Measurements from ENCODE around the gene SMIM9.
"Not testable (repeated sequence)": the region's sequence is repeated elsewhere in the genome, so short reads cannot be mapped to it uniquely, and the experiment has no call there.

SMIM9 gene

GRCh38 chrX:154834562-154834961 is at the start of gene SMIM9:
Gene SMIM9, minus strand, starts transcription at chrX:154834662. Its CDS starts 3,806 bp downstream, at chrX:154830856.
- no peak for DNase-seq

- not testable (repeated sequence) for DNase-seq
Observed at GRCh38 chrX:154884069-154884468, 49.6 kb upstream of the SMIM9 start.

DNA sequence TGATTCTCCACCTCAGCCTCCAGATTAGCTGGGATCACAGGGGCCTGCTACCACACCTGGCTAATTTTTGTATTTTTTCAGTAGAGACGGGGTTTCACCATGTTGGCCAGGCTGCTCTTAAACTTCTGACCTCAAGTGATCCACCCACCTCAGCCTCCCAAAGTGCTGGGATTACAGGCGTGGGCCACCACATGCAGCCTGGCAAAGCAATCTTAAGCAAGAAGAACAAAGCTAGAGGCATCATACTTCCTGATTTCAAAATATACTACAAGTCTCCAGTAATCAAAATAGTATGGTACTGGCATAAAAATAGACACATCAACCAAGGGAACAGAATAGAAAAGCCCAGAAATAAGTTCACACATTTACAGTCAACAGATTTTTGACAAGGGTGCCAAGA is 38.9 kb upstream of the SMIM9 start:
- DNase-seq: no peak

GRCh38 chrX:154868522-154868921 is 34.1 kb upstream of the SMIM9 start:
- not testable (repeated sequence) for DNase-seq

- DNase-seq: no peak
Observed at GRCh38 chrX:154855256-154855655, 20.8 kb upstream of the SMIM9 start.

DNA sequence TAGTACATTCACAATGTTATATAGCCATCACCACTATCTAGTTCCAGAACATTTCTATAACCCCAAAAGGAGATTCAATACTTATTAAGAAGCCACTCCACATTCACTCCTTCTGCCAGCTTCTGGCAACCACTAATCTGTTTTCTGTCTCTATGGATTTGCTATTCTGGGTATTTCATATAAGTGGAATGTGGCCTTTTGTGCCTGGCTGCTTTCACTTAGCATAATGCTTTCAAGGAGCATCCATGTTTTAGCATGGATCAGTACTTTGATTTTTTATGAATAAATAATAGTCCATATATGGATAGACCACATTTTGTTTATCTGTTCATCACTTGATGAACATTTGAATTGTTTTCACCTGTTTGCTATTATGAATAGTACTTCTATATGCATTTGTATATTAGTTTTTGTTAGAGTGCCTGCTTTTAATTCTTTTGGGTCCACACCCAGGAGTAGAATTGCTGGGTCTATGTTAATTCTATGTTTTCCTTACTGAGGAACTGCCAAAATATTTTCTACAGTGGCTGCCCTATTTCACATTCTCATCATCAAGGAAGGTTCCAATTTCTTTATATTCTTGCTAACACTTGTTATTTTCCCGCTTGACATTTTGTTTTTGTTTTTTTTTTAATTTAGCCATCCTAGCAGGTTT is 16.6 kb upstream of the SMIM9 start:
- no peak for DNase-seq

DNA sequence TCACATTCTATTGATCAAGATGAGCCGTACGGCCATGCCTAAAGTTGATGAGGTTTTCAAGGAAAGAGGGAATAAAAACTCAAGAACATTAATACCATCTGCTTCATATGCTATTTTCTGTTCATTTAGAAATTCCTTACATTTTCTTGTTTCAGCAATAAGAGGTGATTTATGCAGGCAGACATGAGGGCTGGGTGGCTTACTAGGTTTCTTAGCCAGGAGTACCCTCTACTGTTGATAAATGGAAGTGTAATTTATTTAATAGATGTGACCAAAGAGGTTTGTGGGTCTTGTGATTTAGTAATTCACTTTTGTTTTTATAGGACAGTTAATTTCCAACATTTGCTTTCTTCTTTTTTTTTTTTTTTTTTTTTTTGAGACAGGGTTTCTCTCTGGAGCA is 6.4 kb upstream of the SMIM9 start:
- peak; percentile 2 for DNase-seq

DNA sequence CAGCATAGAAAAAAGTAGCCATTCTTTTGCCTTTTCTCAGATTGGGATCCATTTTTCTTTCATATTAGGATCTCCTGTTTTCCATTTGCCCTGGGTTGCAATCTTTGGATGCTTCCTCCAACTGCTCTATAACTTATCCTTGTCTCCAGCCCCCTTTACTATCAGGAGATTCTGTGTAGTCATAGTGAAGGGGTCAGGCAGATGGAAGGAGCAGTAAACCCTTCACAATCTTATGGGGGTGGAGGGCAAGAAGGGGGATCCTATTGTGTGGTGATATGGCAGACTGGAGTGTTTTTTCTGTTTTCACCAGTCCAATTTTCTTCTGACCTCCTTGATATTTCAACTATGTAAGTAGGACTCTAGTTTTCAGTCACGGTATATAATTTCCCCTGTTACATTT is 1.7 kb upstream of the SMIM9 start:
- DNase-seq: no peak

DNA sequence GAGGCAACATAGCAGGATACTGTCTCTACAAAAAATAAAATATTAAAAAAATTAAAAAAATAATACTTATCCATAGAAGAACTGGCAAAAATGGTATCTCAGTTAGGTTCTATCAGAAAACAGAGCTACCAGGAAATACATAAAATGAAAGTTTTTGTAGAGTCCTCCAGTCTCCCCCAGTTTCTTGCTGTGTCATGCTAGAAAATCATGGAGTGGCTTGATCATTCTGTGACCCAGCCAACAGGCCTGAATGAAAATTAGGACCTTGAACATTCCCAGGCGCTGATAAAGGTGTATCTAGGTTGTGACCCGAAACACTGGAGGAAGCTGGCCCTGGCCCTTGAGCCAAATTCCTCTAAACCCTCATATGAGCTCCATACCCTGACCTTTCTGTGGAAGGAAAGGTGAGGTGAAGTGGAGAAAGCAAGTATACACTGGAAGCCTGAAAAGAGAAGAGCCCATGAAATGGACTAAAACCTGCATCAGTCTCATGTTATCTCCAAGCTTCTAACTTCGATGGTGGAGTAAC is 652 bp downstream of the SMIM9 start:
- no peak for DNase-seq

GRCh38 chrX:154829926-154830442 is 4.5 kb downstream of the SMIM9 start:
- no peak for DNase-seq

DNA sequence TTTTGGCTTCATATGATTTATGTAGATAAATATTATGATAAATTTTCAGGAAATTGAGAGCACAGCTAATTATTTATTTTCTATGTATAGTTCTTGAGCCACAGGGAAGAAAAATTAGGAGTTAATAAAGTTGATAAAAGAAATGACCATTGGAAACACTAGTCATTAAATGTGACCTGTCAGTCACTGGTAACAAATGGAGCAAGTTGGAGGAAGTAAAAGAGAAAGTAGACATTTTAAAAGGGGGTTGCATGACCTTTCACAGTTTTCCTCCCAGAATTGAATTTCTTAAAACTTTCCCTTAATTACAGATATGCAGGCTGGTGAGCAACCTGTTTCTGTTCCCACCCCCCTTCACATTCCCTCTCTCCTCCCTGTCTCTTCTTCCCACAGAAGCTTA is 5.3 kb downstream of the SMIM9 start:
- no peak for DNase-seq

DNA sequence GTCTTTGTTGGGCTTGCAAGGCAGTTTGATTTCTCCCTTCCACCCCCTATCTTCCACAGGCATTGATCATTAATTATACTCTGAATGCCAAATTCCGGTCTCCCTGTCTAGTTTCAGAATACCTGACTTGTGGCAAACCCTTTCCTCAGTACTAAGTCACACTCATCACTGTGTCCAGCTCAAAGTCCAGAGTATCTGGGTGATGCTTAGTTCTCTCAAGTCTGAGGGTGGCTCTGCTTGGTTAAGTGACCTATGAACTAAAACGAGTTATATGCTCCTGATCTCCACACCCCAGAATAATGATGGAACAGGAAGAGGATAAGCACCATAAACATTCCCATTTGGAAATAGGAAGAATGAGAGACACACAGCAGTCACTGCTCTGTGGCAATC is 6.5 kb downstream of the SMIM9 start:
- no peak for DNase-seq

- DNase-seq: no peak
Observed at GRCh38 chrX:154827194-154828015, 7.1 kb downstream of the SMIM9 start.

DNA sequence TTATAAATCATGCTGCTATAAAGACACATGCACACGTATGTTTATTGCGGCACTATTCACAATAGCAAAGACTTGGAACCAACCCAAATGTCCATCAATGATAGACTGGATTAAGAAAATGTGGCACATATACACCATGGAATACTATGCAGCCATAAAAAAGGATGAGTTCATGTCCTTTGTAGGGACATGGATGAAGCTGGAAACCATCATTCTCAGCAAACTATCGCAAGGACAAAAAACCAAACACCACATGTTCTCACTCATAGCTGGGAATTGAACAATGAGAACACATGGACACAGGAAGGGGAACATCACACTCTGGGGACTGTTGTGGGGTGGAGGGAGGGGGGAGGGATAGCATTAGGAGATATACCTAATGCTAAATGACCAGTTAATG is 8.9 kb downstream of the SMIM9 start:
- not testable (repeated sequence) for DNase-seq

GRCh38 chrX:154824638-154825037 is 9.8 kb downstream of the SMIM9 start:
- no peak for DNase-seq

DNA sequence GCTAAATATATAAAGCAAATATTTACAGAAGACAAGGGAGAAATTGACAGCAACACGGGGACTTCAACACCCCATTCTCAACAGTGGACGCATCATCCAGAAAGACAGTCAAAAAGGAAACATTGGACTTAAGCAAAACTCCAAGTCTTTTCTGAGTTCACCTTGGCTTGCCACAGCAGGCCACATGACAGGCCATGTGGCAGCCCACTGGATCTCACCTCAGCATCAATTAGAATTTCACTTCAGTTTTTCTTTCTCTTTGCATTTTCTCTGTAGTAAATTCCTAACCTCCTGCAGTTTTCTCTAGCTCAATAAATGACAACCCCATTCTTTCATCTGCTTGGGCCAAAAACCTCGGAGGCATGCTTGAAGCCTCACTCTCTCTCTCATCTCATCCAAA is 12.4 kb downstream of the SMIM9 start:
- DNase-seq: no peak

DNA sequence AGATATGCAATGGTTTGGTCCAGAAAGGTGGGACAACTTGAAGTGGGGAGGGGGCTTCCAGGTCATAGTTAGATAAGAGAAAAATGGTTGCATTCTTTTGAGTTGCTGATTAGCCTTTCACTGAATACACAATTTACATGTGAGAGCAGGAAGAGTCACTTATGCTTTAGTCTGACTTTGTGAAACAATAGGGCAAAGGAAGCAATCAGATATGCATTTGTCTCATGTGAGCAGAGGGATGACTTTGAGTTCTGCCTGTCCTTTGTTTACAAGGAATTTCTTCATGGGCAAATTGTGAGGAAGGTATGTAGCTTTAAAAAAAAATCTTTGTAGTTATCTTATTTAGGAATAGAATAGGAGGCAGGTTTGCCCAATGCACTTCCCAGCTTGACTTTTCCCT is 12.9 kb downstream of the SMIM9 start:
- no peak for DNase-seq

DNA sequence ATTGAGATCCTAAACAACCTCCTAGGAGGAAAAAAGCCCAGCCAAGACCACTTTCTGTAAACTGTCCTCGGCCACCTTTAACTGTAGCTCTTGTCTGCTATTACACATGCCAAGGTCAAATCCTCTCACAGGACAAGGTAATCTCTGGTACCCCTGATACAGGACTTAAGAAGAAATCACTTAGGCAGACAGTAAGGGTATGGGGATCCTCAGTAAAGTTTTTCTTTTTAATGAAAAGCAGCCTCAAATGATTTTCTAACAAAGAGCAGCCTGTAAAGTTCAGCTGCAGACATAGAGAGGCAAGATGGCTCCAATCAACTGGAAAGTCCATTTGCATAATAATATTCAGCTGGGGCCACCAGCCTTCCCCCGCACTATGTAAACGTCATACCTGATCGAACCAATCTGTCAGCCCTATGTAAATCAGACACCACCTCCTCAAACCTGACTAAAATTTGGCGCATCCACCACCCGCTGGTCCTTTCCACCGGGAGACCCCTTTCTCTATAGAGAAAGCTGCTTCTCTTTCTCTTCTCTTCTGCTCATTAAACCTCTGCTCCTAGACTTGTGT is 14.6 kb downstream of the SMIM9 start:
- DNase-seq: no peak

- no peak for DNase-seq
Observed at GRCh38 chrX:154818916-154819770, 15.3 kb downstream of the SMIM9 start.

- not testable (repeated sequence) for DNase-seq
Observed at GRCh38 chrX:154817048-154817618, 17.3 kb downstream of the SMIM9 start.

DNA sequence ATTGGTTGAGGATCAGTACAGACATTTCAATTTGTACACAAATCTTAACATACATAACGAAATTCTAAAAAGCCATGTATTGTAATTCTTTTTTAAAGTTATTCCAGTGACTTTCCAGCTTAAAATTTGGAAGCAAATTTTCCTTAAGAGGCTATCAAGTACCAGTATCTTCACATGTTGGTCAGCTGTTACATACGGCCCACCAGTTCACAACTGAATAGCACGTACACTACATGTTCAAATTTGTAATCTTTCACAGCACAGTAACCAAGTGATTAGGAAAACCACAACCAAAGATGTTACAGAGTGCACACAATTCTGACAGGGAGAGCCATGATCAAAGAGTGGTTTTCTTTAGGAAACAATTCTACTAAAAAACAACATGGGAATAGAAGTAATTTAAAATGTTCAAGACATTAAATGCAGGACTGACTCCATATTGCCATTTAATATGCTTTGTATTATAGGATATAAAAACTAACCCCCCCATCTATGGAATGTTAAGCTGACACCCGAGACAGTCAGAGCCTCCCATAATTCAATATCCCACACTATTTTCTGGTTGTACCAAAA is 18.1 kb downstream of the SMIM9 start:
- DNase-seq: not testable (repeated sequence)

- no peak for DNase-seq
Observed at GRCh38 chrX:154815274-154815818, 19.1 kb downstream of the SMIM9 start.

Data from activated CD4-positive, alpha-beta T cell treated with anti-CD3 and anti-CD28 coated beads for 48 hours (primary cell).